Measurements from ENCODE around the gene GRID1.

GRID1 gene

GRCh38 chr10:86073199-86073977 lies 293.2 kb downstream of the GRID1 start:
- DNase-seq: no peak

GRCh38 chr10:86072413-86072812 lies 294.2 kb downstream of the GRID1 start:
- no peak for DNase-seq

GRCh38 chr10:86071758-86072157 lies 294.8 kb downstream of the GRID1 start:
- DNase-seq: no peak

- no peak for DNase-seq
These were observed 295.4 kb downstream of the GRID1 start for GRCh38 chr10:86071145-86071544.

GRCh38 chr10:86070278-86070677 lies 296.3 kb downstream of the GRID1 start:
- no peak for DNase-seq

GRCh38 chr10:86068231-86069054 lies 298.2 kb downstream of the GRID1 start:
- DNase-seq: no peak

- no peak for DNase-seq
These were observed 299.1 kb downstream of the GRID1 start for GRCh38 chr10:86067436-86068050.

- DNase-seq: no peak
These were observed 299.9 kb downstream of the GRID1 start for GRCh38 chr10:86066696-86067095.

- no peak for DNase-seq
These were observed 300.8 kb downstream of the GRID1 start for GRCh38 chr10:86065711-86066251.

- DNase-seq: no peak
These were observed 301.5 kb downstream of the GRID1 start for GRCh38 chr10:86064931-86065662.

- DNase-seq: no peak
These were observed 302.4 kb downstream of the GRID1 start for GRCh38 chr10:86064219-86064618.

GRCh38 chr10:86063341-86063740 lies 303.3 kb downstream of the GRID1 start:
- DNase-seq: no peak

- DNase-seq: no peak
These were observed 303.9 kb downstream of the GRID1 start for GRCh38 chr10:86062647-86063145.

GRCh38 chr10:86062198-86062550 lies 304.4 kb downstream of the GRID1 start:
- DNase-seq: no peak

- DNase-seq: no peak
These were observed 305.1 kb downstream of the GRID1 start for GRCh38 chr10:86061278-86062197.

- DNase-seq: no peak
These were observed 306.0 kb downstream of the GRID1 start for GRCh38 chr10:86060386-86061277.

GRCh38 chr10:86059892-86060291 lies 306.7 kb downstream of the GRID1 start:
- DNase-seq: no peak

GRCh38 chr10:86058964-86059363 lies 307.6 kb downstream of the GRID1 start:
- no peak for DNase-seq

GRCh38 chr10:86057708-86058107 lies 308.9 kb downstream of the GRID1 start:
- no peak for DNase-seq

GRCh38 chr10:86056672-86057071 lies 309.9 kb downstream of the GRID1 start:
- DNase-seq: no peak

Data from stimulated activated naive CD4-positive, alpha-beta T cell (primary cell).